Measurements from ENCODE around the gene ZNF627. TPM values are rescaled to one million over a fixed set of nuclear protein-coding genes. Genes with fewer than 3 reads are reported as not detected.
"Not testable (repeated sequence)": the region's sequence is repeated elsewhere in the genome, so short reads cannot be mapped to it uniquely, and the experiment has no call there.

The ZNF627 gene
- total and polyA plus RNA-seq, 7 experiments from 2014 or later: 5.2 to 15.4 (median 12.3) TPM

- H3K27me3 Mint-ChIP-seq; intact Hi-C loops (cut with micrococcal nuclease); H3K4me3 Mint-ChIP-seq; H3K9me3 ChIP-seq (ENCODE audit: control insufficient read depth in 2 of 3, low read length in 3 of 3); H3K27ac ChIP-seq (ENCODE audit: low read depth, low read length); DNase-seq; H3K4me1 ChIP-seq (ENCODE audit: control insufficient read depth in 2 of 2, insufficient read depth in 2 of 2, low read length in 2 of 2); H3K27me3 ChIP-seq (ENCODE audit: control insufficient read depth in 2 of 2, insufficient read depth in 2 of 2, low read length in 2 of 2); H3K9me3 Mint-ChIP-seq; H3K4me3 ChIP-seq (ENCODE audit: low read length); ATAC-seq: not testable (repeated sequence)
- CTCF ChIA-PET: interaction anchor here (0.6 kb wide), 1 partner anchor 12 kb away, joined by 3 read pairs; no protein-coding TSS in a partner anchor
- peaks cover 0 to 18% (median 0%) of the 10 kb centered on the region in 3 experiments for H3K36me3 ChIP-seq (ENCODE audit: control insufficient read depth in 2 of 3, insufficient read depth in 3 of 3, low read length in 3 of 3)
- H3K4me1 Mint-ChIP-seq: peaks cover 0 to 18% (median 14%) of the 10 kb centered on the region in 7 donors
- POLR2A ChIA-PET: interaction anchor here (0.6 kb wide), 1 partner anchor 142 kb away, joined by 4 read pairs; no protein-coding TSS in a partner anchor
- H3K27ac Mint-ChIP-seq: peak overlapping the region in 1 of 9 donors; percentile 62
- H3K36me3 Mint-ChIP-seq: peaks cover 0 to 15% (median 0%) of the 10 kb centered on the region in 5 donors
These were observed 23.9 kb upstream of the ZNF627 start for GRCh38 chr19:11573354-11573753.

- H3K27ac Mint-ChIP-seq; H3K4me3 Mint-ChIP-seq; ATAC-seq; H3K27me3 Mint-ChIP-seq; H3K27ac ChIP-seq (ENCODE audit: low read depth, low read length); H3K9me3 ChIP-seq (ENCODE audit: control insufficient read depth in 2 of 3, low read length in 3 of 3); intact Hi-C loops (cut with micrococcal nuclease); H3K4me3 ChIP-seq (ENCODE audit: low read length); H3K27me3 ChIP-seq (ENCODE audit: control insufficient read depth in 2 of 2, insufficient read depth in 2 of 2, low read length in 2 of 2); CTCF ChIA-PET; DNase-seq; H3K4me1 ChIP-seq (ENCODE audit: control insufficient read depth in 2 of 2, insufficient read depth in 2 of 2, low read length in 2 of 2); POLR2A ChIA-PET; H3K9me3 Mint-ChIP-seq: not testable (repeated sequence)
- H3K36me3 Mint-ChIP-seq: peaks cover 0 to 15% (median 0%) of the 10 kb centered on the region in 5 donors
- peaks cover 0 to 18% (median 0%) of the 10 kb centered on the region in 3 experiments for H3K36me3 ChIP-seq (ENCODE audit: control insufficient read depth in 2 of 3, insufficient read depth in 3 of 3, low read length in 3 of 3)
- peaks cover 0 to 18% (median 15%) of the 10 kb centered on the region in 7 donors for H3K4me1 Mint-ChIP-seq
These were observed 23.5 kb upstream of the ZNF627 start for GRCh38 chr19:11573763-11574162.

GRCh38 chr19:11574689-11575088 is 22.6 kb upstream of the ZNF627 start:
- Histone ChIP-seq H3K27ac (ENCODE audit: low read depth, low read length) (no peak overlapping the region), H3K27me3 (ENCODE audit: control insufficient read depth in 2 of 2, insufficient read depth in 2 of 2, low read length in 2 of 2) (no peaks in the 10 kb centered on the region), H3K4me1 (ENCODE audit: control insufficient read depth in 2 of 2, insufficient read depth in 2 of 2, low read length in 2 of 2) (peaks cover 5 to 14% of the 10 kb centered on the region in 2 donors), H3K4me3 (ENCODE audit: low read length) (no peak overlapping the region), H3K9me3 (ENCODE audit: control insufficient read depth in 2 of 3, low read length in 3 of 3) (no peaks in the 10 kb centered on the region), H3K36me3 (ENCODE audit: control insufficient read depth in 2 of 3, insufficient read depth in 3 of 3, low read length in 3 of 3) (peaks cover 0 to 18% (median 0%) of the 10 kb centered on the region in 3 experiments)
- Mint-ChIP-seq H3K4me3 (no peak overlapping the region), H3K27ac (peak overlapping the region in 3 of 9 donors; percentile 25 to 55 (median 48)), H3K27me3 (no peaks in the 10 kb centered on the region), H3K36me3 (peaks cover 0 to 15% (median 0%) of the 10 kb centered on the region in 5 donors), H3K4me1 (peaks cover 0 to 23% (median 16%) of the 10 kb centered on the region in 7 donors), H3K9me3 (no peaks in the 10 kb centered on the region)
- ChIA-PET CTCF (interaction anchor here (0.5 kb wide), 1 partner anchor 1154 kb away, joined by 4 read pairs; no protein-coding TSS in a partner anchor), POLR2A (no interaction called here)
- ATAC-seq (no peak), DNase-seq (no peak)
- intact Hi-C loops (cut with micrococcal nuclease): no loop called here

- no peak overlapping the region for H3K4me3 ChIP-seq (ENCODE audit: low read length)
- peaks cover 5 to 29% of the 10 kb centered on the region in 2 donors for H3K4me1 ChIP-seq (ENCODE audit: control insufficient read depth in 2 of 2, insufficient read depth in 2 of 2, low read length in 2 of 2)
- H3K27me3 ChIP-seq (ENCODE audit: control insufficient read depth in 2 of 2, insufficient read depth in 2 of 2, low read length in 2 of 2): no peaks in the 10 kb centered on the region
- H3K27ac ChIP-seq (ENCODE audit: low read depth, low read length): no peak overlapping the region
- no peaks in the 10 kb centered on the region for H3K9me3 ChIP-seq (ENCODE audit: control insufficient read depth in 2 of 3, low read length in 3 of 3)
- ATAC-seq (no peak), DNase-seq (no peak)
- intact Hi-C loops (cut with micrococcal nuclease): no loop called here
- POLR2A ChIA-PET: no interaction called here
- Mint-ChIP-seq H3K9me3 (no peaks in the 10 kb centered on the region), H3K4me3 (peak overlapping the region in 4 of 10 donors; percentile 12 to 45 (median 36)), H3K27me3 (no peaks in the 10 kb centered on the region), H3K27ac (peak overlapping the region in 6 of 9 donors; percentile 9 to 75 (median 58)), H3K36me3 (peaks cover 0 to 15% (median 0%) of the 10 kb centered on the region in 5 donors), H3K4me1 (peaks cover 5 to 36% (median 22%) of the 10 kb centered on the region in 7 donors)
- CTCF ChIA-PET: interaction anchor here (0.5 to 0.6 kb wide), 2 partner anchors 32 to 586 kb away, joined by 3 to 4 read pairs; partner anchors contain the start of gene ZNF136
- H3K36me3 ChIP-seq (ENCODE audit: control insufficient read depth in 2 of 3, insufficient read depth in 3 of 3, low read length in 3 of 3): peaks cover 0 to 18% (median 0%) of the 10 kb centered on the region in 3 experiments
These were observed 21.1 kb upstream of the ZNF627 start for GRCh38 chr19:11576227-11576626.

GRCh38 chr19:11577451-11578257 is 19.6 kb upstream of the ZNF627 start, which contains the start of gene ACP5:
TSS of gene ACP5 (minus strand) at chr19:11577645. CDS start at chr19:11577317, 328 bp downstream.
- DNase-seq (peak in 5 of 9 donors; percentile 16 to 41 (median 29)), ATAC-seq (no peak)
- peak within 1 kb of the TSS; percentile 72 to 89 (median 84) for H3K4me3 Mint-ChIP-seq
- H3K9me3 ChIP-seq (ENCODE audit: control insufficient read depth in 2 of 3, low read length in 3 of 3): no peaks in the 10 kb centered on the region
- peaks cover 0 to 18% (median 0%) of the 10 kb centered on the region in 3 experiments for H3K36me3 ChIP-seq (ENCODE audit: control insufficient read depth in 2 of 3, insufficient read depth in 3 of 3, low read length in 3 of 3)
- peaks cover 9 to 36% of the 10 kb centered on the region in 2 donors for H3K4me1 ChIP-seq (ENCODE audit: control insufficient read depth in 2 of 2, insufficient read depth in 2 of 2, low read length in 2 of 2)
- ChIA-PET POLR2A (interaction anchor here (0.8 to 6.0 kb wide), 3 partner anchors 8 to 203 kb away, joined by 3 to 33 read pairs (median 3); partner anchors contain the start of genes ELOF1 and SWSAP1), CTCF (interaction anchor here (1.8 kb wide), 1 partner anchor 10 kb away, joined by 4 read pairs; no protein-coding TSS in a partner anchor)
- H3K9me3 Mint-ChIP-seq: no peaks in the 10 kb centered on the region
- H3K36me3 Mint-ChIP-seq: peaks cover 0 to 15% (median 0%) of the 10 kb centered on the region in 5 donors
- peak within 1 kb of the TSS; percentile 33 to 93 (median 85) for H3K27ac Mint-ChIP-seq
- H3K27me3 Mint-ChIP-seq: no peaks in the 10 kb centered on the region
- intact Hi-C loops (cut with micrococcal nuclease): loop anchor here in 1 of 2 donors (1.0 to 2.0 kb wide), 2 partner anchors 17 to 72 kb away; partner anchors contain the start of gene ZNF653
- peaks cover 16 to 47% (median 32%) of the 10 kb centered on the region in 7 donors for H3K4me1 Mint-ChIP-seq
- peak within 1 kb of the TSS; percentile 65 for H3K4me3 ChIP-seq (ENCODE audit: low read length)
- no peaks in the 10 kb centered on the region for H3K27me3 ChIP-seq (ENCODE audit: control insufficient read depth in 2 of 2, insufficient read depth in 2 of 2, low read length in 2 of 2)
- peak within 1 kb of the TSS; percentile 75 for H3K27ac ChIP-seq (ENCODE audit: low read depth, low read length)

Data from naive thymus-derived CD4-positive, alpha-beta T cell (primary cell).